Endothelial cell of hepatic sinusoid (primary cell): ENCODE measurements around the gene KLK11.

Experiments used
- in situ Hi-C: cut with HindIII; loops from 2 replicates; pipeline ENCODE4 v1.10.0; 2017; ENCODE audit warnings: low sequenced_read_pairs

The KLK11 gene, protein sequence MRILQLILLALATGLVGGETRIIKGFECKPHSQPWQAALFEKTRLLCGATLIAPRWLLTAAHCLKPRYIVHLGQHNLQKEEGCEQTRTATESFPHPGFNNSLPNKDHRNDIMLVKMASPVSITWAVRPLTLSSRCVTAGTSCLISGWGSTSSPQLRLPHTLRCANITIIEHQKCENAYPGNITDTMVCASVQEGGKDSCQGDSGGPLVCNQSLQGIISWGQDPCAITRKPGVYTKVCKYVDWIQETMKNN

DNA sequence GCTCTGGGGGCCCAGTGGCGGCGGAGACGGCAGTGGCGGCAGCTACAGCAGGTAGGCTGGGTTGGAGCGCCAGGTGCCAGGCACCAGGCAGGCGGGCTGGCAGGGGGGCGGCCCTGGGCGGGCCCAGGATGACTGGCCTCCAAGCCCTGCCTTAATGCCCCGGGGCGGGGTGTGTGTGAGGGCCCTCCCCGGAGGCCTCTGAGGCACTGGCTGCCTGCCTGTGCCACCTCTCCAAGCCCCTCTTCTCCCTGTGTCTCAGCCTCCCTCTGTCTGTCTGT, at the start of gene KLK11:
KLK11 (minus strand) TSS at position 63 of the 278 bp plus-strand sequence. CDS start 985 bp downstream, outside the sequence.
- in situ Hi-C loops, result loop anchor here (5.0 kb wide), 1 partner anchor 86 kb away; no protein-coding TSS in a partner anchor

DNA sequence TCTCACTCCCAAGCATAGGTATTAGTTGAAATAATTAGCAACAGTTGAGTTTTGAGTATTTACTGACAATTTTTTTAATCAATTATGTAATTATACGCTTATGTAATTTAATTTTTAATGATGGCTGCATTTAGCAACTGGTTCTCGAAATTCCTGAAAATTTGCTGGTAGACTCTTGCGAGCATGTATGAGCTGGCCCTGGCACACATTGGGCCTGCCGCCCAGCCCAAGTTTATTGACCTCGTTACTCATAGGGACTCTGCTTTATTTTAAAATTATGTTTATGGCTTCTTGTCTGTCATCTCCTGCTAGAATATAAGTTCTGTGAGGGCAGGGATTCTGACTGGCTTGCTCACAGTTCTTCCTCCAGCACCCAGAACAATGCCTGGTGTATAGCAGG, 49.6 kb upstream of the KLK11 start:
- in situ Hi-C loops, result no loop called here

DNA sequence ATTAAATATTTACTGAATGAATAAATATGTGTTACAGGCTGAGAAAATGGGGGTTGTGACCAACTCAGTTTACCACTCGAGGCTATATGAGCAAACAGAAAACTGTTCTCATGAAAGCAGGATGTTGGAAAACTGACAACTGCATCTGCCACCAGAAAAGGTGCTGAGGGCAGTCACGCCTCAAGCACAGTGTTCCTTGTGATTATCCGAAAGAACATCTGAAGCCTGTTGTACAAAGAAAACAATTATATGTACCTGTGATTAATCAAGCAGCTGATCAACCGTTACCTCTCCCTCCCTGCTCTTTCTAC, 44.6 kb upstream of the KLK11 start:
- in situ Hi-C loops, result no loop called here

DNA sequence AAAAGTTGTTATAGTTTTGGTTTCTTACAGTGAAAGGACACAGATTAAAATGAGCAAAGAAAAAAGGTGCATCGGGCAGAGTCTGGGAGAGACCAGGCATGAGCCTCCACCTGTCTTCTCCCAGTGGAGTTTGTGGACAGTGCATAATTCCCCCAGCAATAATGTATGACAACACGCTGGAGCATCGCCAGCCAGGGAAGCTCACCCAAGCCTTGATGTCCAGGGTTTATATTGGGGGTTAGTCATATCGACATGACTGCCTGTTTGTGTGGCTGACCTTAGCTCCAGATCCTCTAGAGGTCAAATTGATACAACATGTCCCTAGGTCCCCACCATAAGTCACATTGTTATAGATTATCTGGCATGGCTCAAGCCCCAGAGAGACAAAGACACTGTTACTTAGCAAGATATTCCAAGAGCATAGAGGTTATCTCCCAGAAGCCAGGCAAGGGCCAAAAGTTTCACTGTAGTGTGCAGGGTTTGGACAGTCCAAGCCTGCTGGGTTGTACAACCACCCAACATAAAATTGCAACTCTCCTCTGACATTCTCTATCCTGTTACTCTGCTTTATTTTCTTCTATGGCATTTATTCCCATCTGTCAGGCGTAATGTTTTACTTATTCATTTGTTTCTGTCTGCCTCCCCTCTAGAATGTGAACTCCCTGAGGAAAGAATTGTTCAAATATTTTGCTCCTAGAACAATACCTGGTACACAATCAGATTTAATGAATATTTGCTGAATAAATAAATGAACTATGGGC, 44.1 kb upstream of the KLK11 start:
- in situ Hi-C loops, result no loop called here

DNA sequence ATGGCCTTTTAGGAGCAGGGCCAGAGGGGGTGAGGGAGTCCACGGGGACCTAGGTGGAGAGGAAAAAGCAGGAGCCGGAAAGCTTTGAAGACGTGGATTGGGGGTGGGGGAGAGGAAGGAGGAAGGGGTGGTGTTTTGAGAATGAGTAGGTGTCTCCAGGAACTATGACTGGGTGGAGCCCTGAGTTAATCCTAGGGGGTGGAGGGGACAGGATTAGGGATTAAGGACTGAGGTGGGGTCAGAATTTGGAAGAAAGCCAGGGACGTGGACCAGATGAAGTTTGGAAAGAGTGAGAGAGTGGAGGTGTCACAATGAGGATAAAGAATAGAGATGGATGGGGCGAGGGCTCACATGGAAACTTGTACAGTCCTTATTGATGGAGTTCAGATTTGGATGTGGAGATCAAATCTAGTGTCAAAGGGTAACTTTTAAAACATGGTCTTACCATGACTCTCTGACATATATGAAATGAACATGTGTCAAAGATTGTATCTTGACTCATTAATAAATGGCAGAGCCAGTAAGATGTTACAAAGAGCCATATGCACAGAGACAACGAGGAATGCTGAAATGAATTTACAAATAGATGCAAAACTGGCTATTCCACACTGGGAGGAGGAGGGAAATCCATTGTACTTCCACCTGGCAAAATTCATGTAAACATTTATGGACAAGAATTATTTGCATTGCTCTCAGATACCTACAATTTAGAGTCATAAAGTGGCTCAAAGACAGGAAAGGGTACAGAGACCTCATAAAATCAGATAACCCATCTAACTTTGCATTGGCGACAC, 40.2 kb upstream of the KLK11 start:
- in situ Hi-C loops, result no loop called here

DNA sequence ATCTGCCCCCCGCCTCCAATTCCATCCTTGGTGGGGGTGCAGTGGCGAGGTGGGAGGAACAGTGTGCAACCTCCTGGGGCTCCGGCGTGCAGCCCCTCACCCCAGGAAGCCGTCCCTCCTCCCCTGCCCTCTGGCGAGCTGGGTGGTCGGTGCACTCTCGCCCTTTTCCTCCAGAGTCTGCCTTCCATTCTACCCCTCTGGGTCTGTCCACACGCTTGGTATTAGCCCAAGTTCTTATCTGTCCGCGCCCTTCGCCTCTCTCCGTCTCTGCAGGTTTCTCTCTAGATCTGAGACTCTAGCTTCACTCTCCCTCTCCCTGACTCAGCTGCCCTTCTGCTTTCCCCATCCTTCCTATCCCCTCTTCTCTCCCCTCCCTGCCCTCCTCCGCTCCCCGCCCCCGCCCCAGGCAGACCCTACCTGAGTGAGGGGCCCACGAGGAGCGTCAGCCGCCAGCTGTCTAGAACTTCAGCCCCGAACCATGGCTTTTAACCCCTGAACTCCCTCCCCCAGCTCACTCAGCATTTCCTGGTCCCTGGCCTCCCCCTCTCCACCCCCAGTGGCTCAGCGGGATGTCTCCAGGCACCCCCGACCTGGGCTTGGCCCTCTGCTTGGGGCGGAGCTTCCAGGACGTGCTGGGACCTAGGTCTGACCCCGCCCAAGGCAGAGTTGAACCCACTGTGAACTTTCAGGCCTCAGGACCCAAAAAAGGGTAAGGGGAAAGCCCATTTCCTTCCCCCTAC, 39.0 kb upstream of the KLK11 start:
- in situ Hi-C loops, result no loop called here

DNA sequence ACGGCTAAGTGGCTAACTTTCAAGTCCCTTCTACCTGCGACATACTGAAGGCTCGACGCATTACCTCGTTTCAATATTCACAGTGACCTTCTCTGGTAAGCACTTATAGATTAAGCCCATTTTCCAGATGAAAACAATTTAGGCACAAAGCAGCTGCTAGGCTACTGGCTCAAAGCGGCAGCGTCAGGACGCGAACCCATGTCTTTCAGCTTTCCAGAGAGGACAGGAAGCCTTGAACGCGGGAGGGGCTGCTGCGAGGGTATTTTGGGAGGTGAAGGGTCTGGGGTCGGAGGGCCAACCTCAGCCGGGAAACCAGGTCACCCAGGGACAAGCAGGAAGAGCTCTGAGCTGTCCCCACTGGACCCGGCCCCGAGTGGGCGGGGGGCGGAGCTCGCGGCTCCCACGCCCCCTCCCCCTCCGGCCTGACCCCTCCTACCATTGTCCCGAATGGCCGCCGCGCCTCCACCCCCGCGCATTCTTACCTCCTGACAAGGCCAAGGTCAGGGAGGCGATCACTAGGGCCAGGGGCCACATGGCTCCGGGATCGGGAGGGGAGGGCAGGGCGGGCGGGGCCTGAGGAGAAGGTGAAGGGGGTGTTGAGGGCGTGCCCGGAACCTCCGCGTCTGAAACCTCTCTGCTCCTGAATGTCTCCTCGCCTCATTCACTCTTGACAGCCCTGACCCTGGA, 38.3 kb upstream of the KLK11 start, which contains the start of gene KLK13:
KLK13 (minus strand) TSS at position 559 of the 687 bp plus-strand sequence; CDS start at position 534, 25 bp downstream.
- in situ Hi-C loops, result no loop called here

DNA sequence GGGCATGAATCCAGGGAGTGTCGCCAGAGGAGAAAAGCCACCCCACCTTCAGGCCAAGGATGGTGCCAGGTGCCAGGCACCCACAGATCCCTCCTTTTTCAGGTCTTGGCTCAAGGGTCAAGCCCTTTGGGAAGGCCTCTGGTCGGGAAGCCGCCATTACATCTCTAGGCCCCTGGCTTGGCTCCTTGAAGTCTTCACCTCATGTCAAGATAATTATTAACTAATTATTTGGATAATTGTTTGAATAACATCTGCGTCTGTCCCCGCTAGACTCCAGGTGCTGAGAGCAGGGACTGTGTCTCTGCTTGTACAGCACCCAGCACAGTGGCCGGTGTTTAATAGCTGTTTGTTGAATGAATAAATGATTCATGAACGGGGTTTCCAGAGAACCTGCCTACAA, 37.2 kb upstream of the KLK11 start:
- in situ Hi-C loops, result no loop called here

DNA sequence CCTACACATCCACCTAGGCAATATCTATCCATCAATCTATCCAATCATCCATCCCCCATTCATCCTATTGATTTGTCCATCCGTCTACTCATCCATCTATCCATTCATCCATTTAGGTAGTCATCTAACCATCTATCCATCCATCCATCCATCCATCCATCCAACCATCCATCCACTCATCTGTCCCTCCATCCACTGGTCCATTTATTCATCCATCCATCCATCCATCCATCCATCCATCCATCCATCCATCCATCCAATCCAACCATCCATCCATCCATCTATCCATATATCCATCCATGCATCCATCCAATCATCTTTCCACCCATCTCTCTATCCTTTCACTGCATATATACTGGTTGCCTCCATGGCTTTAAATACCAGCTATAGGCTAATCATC, 34.6 kb upstream of the KLK11 start:
- in situ Hi-C loops, result no loop called here

DNA sequence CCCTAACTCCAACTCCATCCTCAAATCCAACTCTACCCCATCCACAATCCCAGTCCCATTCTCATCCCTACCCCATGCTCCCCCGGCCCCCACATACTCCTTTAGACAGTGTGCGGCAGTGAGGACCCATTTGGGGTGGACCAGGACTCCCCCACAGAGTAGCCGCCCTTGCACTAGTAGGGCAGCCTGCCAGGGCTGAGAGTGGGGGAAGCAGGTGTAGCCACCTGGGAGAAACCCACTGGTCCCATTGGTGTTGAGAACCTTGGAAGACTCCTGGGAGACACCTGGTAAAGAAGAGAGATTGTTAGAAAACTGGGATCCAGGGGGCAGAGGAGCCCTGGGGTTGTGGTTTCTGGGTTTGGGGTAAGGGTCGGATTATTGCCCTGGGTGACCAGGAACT, 33.9 kb upstream of the KLK11 start:
- in situ Hi-C loops, result no loop called here

DNA sequence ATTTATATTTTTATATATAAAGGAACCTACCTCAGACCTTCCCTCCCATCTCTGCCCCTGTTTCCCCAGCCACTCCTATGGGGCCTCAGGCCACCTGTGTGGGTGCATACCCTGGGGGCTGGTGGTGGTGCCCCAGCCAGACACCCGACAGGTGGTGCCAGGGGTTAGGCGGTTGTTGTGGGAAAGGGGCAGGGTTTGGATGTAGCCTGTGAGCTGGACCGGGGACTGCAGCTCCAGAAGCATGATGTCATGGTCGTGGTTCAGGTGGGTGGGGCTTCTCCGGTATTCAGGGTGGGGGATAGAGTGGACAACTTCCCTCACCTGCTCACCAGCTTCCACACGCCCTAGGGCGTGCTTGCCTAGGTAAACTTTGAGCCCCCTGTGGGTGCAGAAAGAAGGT, 33.3 kb upstream of the KLK11 start:
- in situ Hi-C loops, result loop anchor here (10.0 kb wide), 1 partner anchor 195 kb away; no protein-coding TSS in a partner anchor

DNA sequence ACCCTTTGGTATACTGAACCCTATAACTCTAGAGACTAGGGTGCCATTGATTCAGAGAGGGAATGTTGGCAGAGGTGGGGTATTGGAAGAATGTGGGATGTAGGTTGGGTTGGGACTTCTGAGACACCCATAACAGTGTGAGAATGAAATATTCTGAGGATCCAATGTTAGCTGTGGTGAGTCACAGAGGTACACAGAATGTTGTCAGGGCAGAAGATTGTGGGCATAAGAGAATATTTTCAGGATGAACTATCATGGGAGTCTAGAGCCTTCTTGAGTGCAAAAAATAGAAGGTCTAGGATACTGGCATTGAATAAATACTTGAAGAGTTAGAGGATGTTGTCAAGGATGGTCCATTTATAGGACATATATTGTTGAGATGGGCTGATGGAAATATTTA, 29.4 kb upstream of the KLK11 start:
- in situ Hi-C loops, result loop anchor here (10.0 kb wide), 1 partner anchor 191 kb away; no protein-coding TSS in a partner anchor

DNA sequence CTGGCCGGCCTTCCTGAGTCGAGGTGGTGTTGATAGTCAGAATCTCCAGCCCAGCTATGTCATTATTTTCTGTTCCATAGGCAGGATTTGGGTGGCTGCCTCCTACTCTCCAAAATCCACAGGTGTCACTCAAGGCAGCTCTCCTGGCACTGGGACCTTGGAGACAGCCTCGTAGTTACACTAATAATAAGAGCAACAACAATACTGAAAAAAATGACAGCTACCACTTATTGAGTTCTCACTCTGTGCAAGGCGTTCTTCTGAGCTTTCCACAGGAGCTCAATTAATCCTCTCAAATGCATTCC, 20.6 kb upstream of the KLK11 start:
- in situ Hi-C loops, result no loop called here

DNA sequence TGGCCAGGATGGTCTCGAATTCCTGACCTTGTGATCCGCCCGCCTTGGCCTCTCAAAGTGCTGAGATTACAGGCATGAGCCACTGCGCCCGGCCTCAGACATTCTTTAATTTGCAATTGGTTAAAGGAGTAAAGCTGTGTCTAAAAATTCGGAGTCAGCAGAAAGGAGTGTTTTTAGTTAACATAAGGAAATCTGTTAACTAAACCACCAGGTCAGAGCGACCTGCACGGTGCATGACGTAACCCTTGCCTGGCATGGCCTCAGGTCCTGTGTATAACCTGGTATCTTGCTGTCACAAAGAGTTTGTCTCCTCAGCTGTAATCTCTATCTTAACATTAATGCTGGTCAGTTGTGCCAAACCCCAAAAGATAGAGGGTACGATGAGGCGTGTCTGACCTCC, 17.9 kb upstream of the KLK11 start:
- in situ Hi-C loops, result no loop called here

DNA sequence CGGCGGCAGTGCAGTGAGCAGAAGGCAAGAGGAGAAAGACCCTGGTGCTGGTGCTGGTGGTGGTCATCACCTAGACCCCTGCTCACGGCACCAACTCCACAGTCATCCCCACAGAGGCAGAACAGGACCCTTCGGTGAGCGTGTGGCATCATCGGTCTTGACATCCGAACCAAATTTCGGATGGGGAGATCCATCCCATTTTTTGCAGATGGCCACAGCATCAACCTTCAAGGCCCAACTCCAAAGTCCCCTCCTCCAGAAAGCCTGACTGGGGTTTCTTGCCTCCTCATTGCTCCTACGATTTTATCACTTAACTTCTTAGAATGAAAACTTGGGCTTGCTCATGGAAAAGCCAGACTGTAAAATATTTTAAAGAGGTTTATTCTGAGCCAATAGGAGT, 17.1 kb upstream of the KLK11 start:
- in situ Hi-C loops, result no loop called here

DNA sequence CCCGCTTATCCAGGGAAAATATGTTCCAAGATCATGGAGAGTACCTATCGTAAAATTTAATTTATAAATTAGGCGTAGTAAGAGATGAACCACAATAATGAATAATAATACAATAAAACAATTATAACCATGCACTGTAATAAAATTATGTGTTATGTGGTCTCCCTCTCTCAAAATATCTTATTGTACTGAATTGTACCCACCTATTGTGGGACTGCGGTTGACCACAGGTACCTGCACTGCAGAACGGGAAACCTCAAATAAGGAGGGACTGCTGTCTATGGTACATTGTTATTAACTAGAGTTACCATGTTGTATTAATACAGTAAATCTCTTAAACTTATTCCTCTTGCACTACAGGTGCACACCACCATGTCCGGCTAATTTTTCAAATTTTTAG, 13.7 kb upstream of the KLK11 start:
- in situ Hi-C loops, result no loop called here

DNA sequence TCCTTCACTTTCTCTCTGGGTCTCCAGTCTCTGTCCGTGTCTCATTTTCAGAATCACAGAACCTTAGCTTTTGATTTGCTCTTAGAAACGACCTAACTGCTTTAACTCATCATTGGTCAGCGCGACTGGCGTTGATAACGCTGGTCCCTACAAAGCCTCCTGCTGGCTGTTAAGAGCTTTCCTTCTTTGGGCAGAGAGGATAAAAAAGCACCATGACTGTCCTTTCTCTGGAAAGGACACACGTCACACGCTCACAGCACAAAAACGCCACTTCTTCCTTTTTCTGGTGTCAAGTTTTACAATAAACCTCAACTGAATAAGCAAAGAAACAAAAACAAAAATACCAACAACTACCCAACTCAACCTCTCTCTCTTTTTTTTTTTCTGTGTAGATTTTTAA, 10.1 kb upstream of the KLK11 start:
- in situ Hi-C loops, result no loop called here

DNA sequence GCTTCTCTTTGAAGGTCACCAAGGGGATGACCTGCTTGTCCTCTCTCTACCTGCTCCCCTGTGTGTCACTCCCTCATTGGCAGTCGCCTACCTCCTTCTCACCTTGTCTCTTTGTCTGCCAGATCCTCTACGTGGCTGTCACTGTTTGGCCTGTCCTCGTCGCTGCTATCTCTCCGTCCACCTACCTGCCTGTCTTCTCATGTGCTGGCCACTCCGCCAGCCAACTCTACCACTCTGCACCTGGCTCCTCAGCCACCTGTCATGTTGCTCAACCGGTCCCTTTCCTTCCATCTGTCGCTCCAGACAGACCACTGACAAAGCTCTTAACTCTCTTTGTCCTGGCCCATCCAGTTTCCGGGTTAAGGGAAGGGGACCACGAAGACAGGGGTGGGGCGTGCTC, 8.3 kb upstream of the KLK11 start, which contains the start of gene KLK12:
KLK12 (minus strand) TSS at position 299 of the 400 bp plus-strand sequence. CDS start 381 bp downstream, outside the sequence.
- in situ Hi-C loops, result no loop called here

DNA sequence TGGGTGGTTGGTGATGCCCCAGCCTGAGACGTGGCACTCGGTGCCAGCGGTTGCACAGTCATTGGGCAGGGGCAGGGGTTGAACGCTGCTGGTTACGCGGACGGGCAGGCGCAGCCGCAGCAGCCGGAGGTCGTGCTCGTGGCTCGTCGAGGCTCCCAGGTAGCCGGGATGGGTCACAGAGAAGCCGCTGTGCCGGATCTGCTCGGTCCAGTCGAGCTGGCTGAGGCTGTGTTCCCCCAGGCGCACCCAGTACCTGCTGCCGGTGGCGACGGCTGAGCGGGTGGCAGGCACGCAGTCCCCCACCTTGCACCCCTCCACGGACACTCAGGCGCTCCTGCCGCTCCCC, 5.4 kb upstream of the KLK11 start:
- in situ Hi-C loops, result no loop called here

DNA sequence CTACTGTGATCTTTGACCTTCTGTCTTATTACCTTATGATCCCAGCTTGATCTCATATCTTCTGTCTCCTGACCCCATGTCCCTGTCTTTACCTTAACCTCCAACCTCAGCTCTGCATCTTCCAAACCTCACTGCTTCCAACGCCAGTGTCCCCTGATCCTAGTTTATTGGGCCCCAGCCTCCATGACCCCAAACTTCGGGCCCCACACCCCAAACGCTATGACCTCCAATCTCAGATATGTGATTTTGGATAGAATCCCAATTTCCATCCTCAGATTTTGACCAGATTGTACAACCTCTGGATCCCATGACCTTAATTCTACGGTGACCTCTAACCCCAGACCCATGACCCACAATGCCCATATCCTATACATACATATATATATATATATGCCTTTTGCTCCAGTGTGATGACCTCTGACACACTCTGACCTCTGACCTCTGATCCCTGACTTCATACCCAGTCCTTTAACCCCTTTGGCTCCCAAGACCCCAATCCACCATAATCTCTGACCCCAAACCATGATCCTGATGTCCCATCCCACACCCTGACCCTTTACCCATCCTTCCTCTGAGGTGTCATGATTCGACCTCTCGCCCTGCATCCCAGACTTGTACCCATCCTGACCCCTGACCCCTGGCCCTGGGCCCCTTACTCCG, 4.9 kb upstream of the KLK11 start:
- in situ Hi-C loops, result no loop called here
